ENCODE results near the gene SBK1. TPM values are rescaled to one million over a fixed set of nuclear protein-coding genes. Genes with fewer than 3 reads are reported as not detected.
"Not testable (repeated sequence)": the region's sequence is repeated elsewhere in the genome, so short reads cannot be mapped to it uniquely, and the experiment has no call there.

Gene SBK1
- total and polyA plus RNA-seq, 2 of the 4 experiments (the other 2 are of a cell fraction) = under 0.01 to 0.05 TPM

DNA sequence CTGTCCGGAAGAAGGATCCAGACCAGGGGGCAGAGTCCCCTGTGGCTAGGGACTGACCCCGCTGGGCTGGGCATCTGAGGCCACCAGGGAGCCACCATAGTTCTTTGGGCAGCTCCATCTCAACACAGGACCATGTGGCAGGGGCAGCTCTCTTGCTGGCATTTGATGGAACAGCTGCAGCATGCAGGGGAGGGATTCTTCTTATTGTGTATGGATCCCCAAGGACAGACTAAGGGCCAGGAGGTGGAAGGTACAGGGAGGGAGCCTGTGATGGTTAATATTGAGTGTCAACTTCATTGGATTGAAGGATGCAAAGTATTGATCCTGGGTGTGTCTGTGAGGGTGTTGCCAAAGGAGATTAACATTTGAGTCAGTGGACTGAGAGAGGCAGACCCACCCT is 42.8 kb upstream of the SBK1 start:
- H2AK5ac ChIP-seq (ENCODE audit: low read depth, low read length); intact Hi-C loops (cut with micrococcal nuclease); CTCF ChIA-PET; H3K36me3 ChIP-seq (ENCODE audit: control insufficient read depth, insufficient read depth, low read length); H3K4ac ChIP-seq (ENCODE audit: low read depth, low read length); H3K23ac ChIP-seq (ENCODE audit: low read depth, low read length); H2BK20ac ChIP-seq (ENCODE audit: low read depth, low read length); in situ Hi-C loops (cut with MboI; ENCODE audit: low sequenced_read_pairs); H2AFZ ChIP-seq (replicated peaks; ENCODE audit: low read length, poor library complexity); dilution Hi-C loops (cut with HindIII; ENCODE audit: low sequenced_read_pairs, unreplicated experiment); H3K79me1 ChIP-seq (ENCODE audit: low read depth in 1 of 2, low read length in 2 of 2); H3K4me3 ChIP-seq (ENCODE audit: insufficient read depth, low read depth, low read length); H4K8ac ChIP-seq (ENCODE audit: low read depth in 2 of 2, low read length in 2 of 2); H4K20me1 ChIP-seq (ENCODE audit: insufficient read depth, low read length); H2AK9ac ChIP-seq (replicated peaks; ENCODE audit: low read depth, low read length, poor library complexity); H3K9me3 ChIP-seq (ENCODE audit: control insufficient read depth, insufficient read depth, low read length); H3K9me1 ChIP-seq (ENCODE audit: insufficient read depth, low read length); H3K4me1 ChIP-seq (ENCODE audit: control insufficient read depth, insufficient read depth, low read length); H4K91ac ChIP-seq (ENCODE audit: insufficient read depth, low read depth, low read length); H2BK5ac ChIP-seq (ENCODE audit: low read depth, low read length, poor library complexity, severe bottlenecking); H3K9ac ChIP-seq (ENCODE audit: low read depth, low read length); H3K27ac ChIP-seq (ENCODE audit: insufficient read depth, low read length); H2BK15ac ChIP-seq (ENCODE audit: low read depth, low read length); H2BK120ac ChIP-seq (ENCODE audit: low read depth, low read length); BruUV-seq (replicated peaks); H4K5ac ChIP-seq (ENCODE audit: low read depth, low read length); H3K18ac ChIP-seq (ENCODE audit: low read depth, low read length); H3K14ac ChIP-seq (replicated peaks; ENCODE audit: low read depth, low read length); DNase-seq; POLR2A ChIA-PET (ENCODE audit: unreplicated experiment); H3K56ac ChIP-seq (ENCODE audit: extremely low read depth, insufficient read depth, low read length); H3K4me2 ChIP-seq (ENCODE audit: low read depth, low read length); ATAC-seq (ENCODE audit: low read depth); H3K27me3 ChIP-seq (ENCODE audit: control insufficient read depth, insufficient read depth, low read length): not testable (repeated sequence)
- no CpG with 5 or more reads among the region's 2 CpGs for WGBS, 2 experiments (ENCODE audit: extremely low coverage in 2 of 2, insufficient read length in 1 of 2)

Data from IMR-90 (cell line).